T-helper 1 cell treated with Interleukin-12 subunit alpha and Interleukin-12 subunit beta and Interleukin-4 antibody, amounts not matched to agents 30 μg/mL and 1 μg/mL, for 36 hours (primary cell): ENCODE measurements around the gene WRNIP1.

ENCODE experiments used
- H3K27ac Mint-ChIP-seq: one replicate; pipeline ENCODE4 v1.8.0; 2021; ENCODE audit warnings: mild to moderate bottlenecking, mixed read lengths
- H3K27me3 Mint-ChIP-seq: one replicate; pipeline ENCODE4 v1.8.0; 2021; ENCODE audit warnings: low read depth, mixed read lengths
- H3K36me3 Mint-ChIP-seq: one replicate; pipeline ENCODE4 v1.8.0; 2021; ENCODE audit warnings: low read depth, mixed read lengths
- H3K4me1 Mint-ChIP-seq: one replicate; pipeline ENCODE4 v1.8.0; 2021; ENCODE audit warnings: low read depth, mixed read lengths
- H3K4me3 Mint-ChIP-seq: one replicate; pipeline ENCODE4 v1.8.0; 2021; ENCODE audit warnings: mild to moderate bottlenecking, moderate library complexity, mixed read lengths
- H3K9me3 Mint-ChIP-seq: one replicate; pipeline ENCODE4 v1.8.0; 2021; ENCODE audit warnings: mixed read lengths

The WRNIP1 gene

GRCh38 chr6:2809015-2809414 lies 43.8 kb downstream of the WRNIP1 start:
- Mint-ChIP-seq H3K4me3 (no peak overlapping the region), H3K27ac (no peak overlapping the region), H3K9me3 (peaks cover 3% of the 10 kb centered on the region), H3K27me3 (no peaks in the 10 kb centered on the region), H3K4me1 (peaks cover 27% of the 10 kb centered on the region), H3K36me3 (peaks cover 4% of the 10 kb centered on the region)

- peaks cover 6% of the 10 kb centered on the region for H3K9me3 Mint-ChIP-seq
- peak overlapping the region; percentile 30 for H3K4me3 Mint-ChIP-seq
- peaks cover 27% of the 10 kb centered on the region for H3K4me1 Mint-ChIP-seq
- peaks cover 4% of the 10 kb centered on the region for H3K36me3 Mint-ChIP-seq
- H3K27ac Mint-ChIP-seq: peak overlapping the region; percentile 37
- H3K27me3 Mint-ChIP-seq: no peaks in the 10 kb centered on the region
Measured at GRCh38 chr6:2810092-2810671, 45.0 kb downstream of the WRNIP1 start.

GRCh38 chr6:2812695-2813094 lies 47.5 kb downstream of the WRNIP1 start:
- Mint-ChIP-seq H3K27ac (no peak overlapping the region), H3K27me3 (no peaks in the 10 kb centered on the region), H3K4me3 (no peak overlapping the region), H3K36me3 (peaks cover 24% of the 10 kb centered on the region), H3K4me1 (peaks cover 24% of the 10 kb centered on the region), H3K9me3 (peaks cover 31% of the 10 kb centered on the region)

- no peak overlapping the region for H3K4me3 Mint-ChIP-seq
- H3K4me1 Mint-ChIP-seq: peaks cover 28% of the 10 kb centered on the region
- no peaks in the 10 kb centered on the region for H3K27me3 Mint-ChIP-seq
- peaks cover 31% of the 10 kb centered on the region for H3K9me3 Mint-ChIP-seq
- no peak overlapping the region for H3K27ac Mint-ChIP-seq
- H3K36me3 Mint-ChIP-seq: peaks cover 26% of the 10 kb centered on the region
Measured at GRCh38 chr6:2816158-2816557, 51.0 kb downstream of the WRNIP1 start.

- H3K4me1 Mint-ChIP-seq: peaks cover 30% of the 10 kb centered on the region
- no peak overlapping the region for H3K27ac Mint-ChIP-seq
- H3K4me3 Mint-ChIP-seq: no peak overlapping the region
- peaks cover 31% of the 10 kb centered on the region for H3K9me3 Mint-ChIP-seq
- peaks cover 28% of the 10 kb centered on the region for H3K36me3 Mint-ChIP-seq
- H3K27me3 Mint-ChIP-seq: no peaks in the 10 kb centered on the region
Measured at GRCh38 chr6:2817903-2818443, 52.8 kb downstream of the WRNIP1 start.

GRCh38 chr6:2818593-2818992 lies 53.4 kb downstream of the WRNIP1 start:
- Mint-ChIP-seq H3K27ac (no peak overlapping the region), H3K36me3 (peaks cover 28% of the 10 kb centered on the region), H3K4me3 (no peak overlapping the region), H3K4me1 (peaks cover 30% of the 10 kb centered on the region), H3K27me3 (no peaks in the 10 kb centered on the region), H3K9me3 (peaks cover 31% of the 10 kb centered on the region)

- H3K27ac Mint-ChIP-seq: peak overlapping the region; percentile 22
- no peaks in the 10 kb centered on the region for H3K27me3 Mint-ChIP-seq
- H3K4me3 Mint-ChIP-seq: no peak overlapping the region
- H3K4me1 Mint-ChIP-seq: peaks cover 30% of the 10 kb centered on the region
- H3K9me3 Mint-ChIP-seq: peaks cover 28% of the 10 kb centered on the region
- peaks cover 26% of the 10 kb centered on the region for H3K36me3 Mint-ChIP-seq
Measured at GRCh38 chr6:2819115-2819514, 53.9 kb downstream of the WRNIP1 start.

- Mint-ChIP-seq H3K36me3 (peaks cover 31% of the 10 kb centered on the region), H3K27me3 (no peaks in the 10 kb centered on the region), H3K9me3 (peaks cover 28% of the 10 kb centered on the region), H3K4me1 (peaks cover 30% of the 10 kb centered on the region), H3K4me3 (no peak overlapping the region), H3K27ac (peak overlapping the region; percentile 17)
Measured at GRCh38 chr6:2819978-2820377, 54.8 kb downstream of the WRNIP1 start.

- Mint-ChIP-seq H3K27ac (peak overlapping the region; percentile 17), H3K9me3 (peaks cover 23% of the 10 kb centered on the region), H3K4me3 (peak overlapping the region; percentile 4), H3K27me3 (no peaks in the 10 kb centered on the region), H3K4me1 (peaks cover 30% of the 10 kb centered on the region), H3K36me3 (peaks cover 31% of the 10 kb centered on the region)
Measured at GRCh38 chr6:2820415-2820814, 55.2 kb downstream of the WRNIP1 start.

GRCh38 chr6:2821554-2821953 lies 56.4 kb downstream of the WRNIP1 start:
- H3K9me3 Mint-ChIP-seq: peaks cover 12% of the 10 kb centered on the region
- H3K27me3 Mint-ChIP-seq: no peaks in the 10 kb centered on the region
- H3K27ac Mint-ChIP-seq: no peak overlapping the region
- H3K4me3 Mint-ChIP-seq: no peak overlapping the region
- H3K36me3 Mint-ChIP-seq: peaks cover 22% of the 10 kb centered on the region
- H3K4me1 Mint-ChIP-seq: peaks cover 30% of the 10 kb centered on the region

- peaks cover 22% of the 10 kb centered on the region for H3K4me1 Mint-ChIP-seq
- H3K36me3 Mint-ChIP-seq: peaks cover 10% of the 10 kb centered on the region
- H3K4me3 Mint-ChIP-seq: no peak overlapping the region
- no peak overlapping the region for H3K27ac Mint-ChIP-seq
- H3K27me3 Mint-ChIP-seq: no peaks in the 10 kb centered on the region
- H3K9me3 Mint-ChIP-seq: no peaks in the 10 kb centered on the region
Measured at GRCh38 chr6:2823104-2823850, 58.1 kb downstream of the WRNIP1 start.

GRCh38 chr6:2826131-2826530 lies 60.9 kb downstream of the WRNIP1 start:
- Mint-ChIP-seq H3K4me1 (peaks cover 5% of the 10 kb centered on the region), H3K4me3 (no peak overlapping the region), H3K27me3 (no peaks in the 10 kb centered on the region), H3K36me3 (peaks cover 18% of the 10 kb centered on the region), H3K9me3 (no peaks in the 10 kb centered on the region), H3K27ac (no peak overlapping the region)

- peaks cover 24% of the 10 kb centered on the region for H3K36me3 Mint-ChIP-seq
- no peak overlapping the region for H3K27ac Mint-ChIP-seq
- H3K9me3 Mint-ChIP-seq: no peaks in the 10 kb centered on the region
- peaks cover 4% of the 10 kb centered on the region for H3K4me1 Mint-ChIP-seq
- H3K27me3 Mint-ChIP-seq: no peaks in the 10 kb centered on the region
- H3K4me3 Mint-ChIP-seq: no peak overlapping the region
Measured at GRCh38 chr6:2827142-2827541, 61.9 kb downstream of the WRNIP1 start.

- Mint-ChIP-seq H3K27me3 (no peaks in the 10 kb centered on the region), H3K4me3 (no peak overlapping the region), H3K9me3 (no peaks in the 10 kb centered on the region), H3K27ac (no peak overlapping the region), H3K36me3 (peaks cover 32% of the 10 kb centered on the region), H3K4me1 (peaks cover 4% of the 10 kb centered on the region)
Measured at GRCh38 chr6:2828629-2829028, 63.4 kb downstream of the WRNIP1 start.

- H3K27me3 Mint-ChIP-seq: no peaks in the 10 kb centered on the region
- peaks cover 38% of the 10 kb centered on the region for H3K36me3 Mint-ChIP-seq
- no peak overlapping the region for H3K27ac Mint-ChIP-seq
- H3K4me3 Mint-ChIP-seq: no peak overlapping the region
- no peaks in the 10 kb centered on the region for H3K9me3 Mint-ChIP-seq
- peaks cover 6% of the 10 kb centered on the region for H3K4me1 Mint-ChIP-seq
Measured at GRCh38 chr6:2829253-2829652, 64.1 kb downstream of the WRNIP1 start.
